ENCODE data around the gene ZMYND19. TPM values are rescaled to one million over a fixed set of nuclear protein-coding genes. Genes with fewer than 3 reads are reported as not detected.

Gene ZMYND19
- total and polyA plus RNA-seq, 2 donors (not counting 3 experiments of a cell fraction or from before 2014, with no cell fraction given): 22.8 to 32.6 TPM

DNA sequence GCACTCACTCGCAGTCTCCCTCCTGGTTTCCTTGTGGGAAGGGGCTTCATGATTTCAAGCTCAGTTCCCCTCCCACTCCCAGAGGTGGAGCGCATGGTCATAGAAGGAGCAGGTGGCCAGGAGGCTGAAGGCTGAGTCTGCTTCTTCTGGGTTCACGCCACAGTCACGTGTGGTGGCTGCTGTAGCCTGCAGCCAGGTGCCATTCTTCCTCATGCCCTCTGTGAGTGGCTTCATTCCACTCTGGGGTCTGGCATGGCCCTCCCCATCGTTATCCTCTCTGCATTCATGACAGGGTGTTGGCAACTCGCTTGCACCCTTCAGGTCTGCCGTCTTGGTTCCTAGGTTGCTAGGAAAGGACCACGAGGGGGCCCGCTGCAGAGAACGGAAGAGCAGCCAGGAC, 35.1 kb downstream of the ZMYND19 start:
- H3K9ac ChIP-seq (replicated peaks; ENCODE audit: extremely low read depth, insufficient read depth, low read length): no peak overlapping the region
- DNase-seq (ENCODE audit: low read depth, low spot score) (no peak), FAIRE-seq (no peak)
- H3K4me1 ChIP-seq (ENCODE audit: control insufficient read depth, extremely low read depth, insufficient read depth, low read length): peaks cover 9% of the 10 kb centered on the region
- H3K4me2 ChIP-seq (ENCODE audit: insufficient read depth, low read length): no peak overlapping the region
- intact Hi-C loops (cut with micrococcal nuclease) (no loop called here), dilution Hi-C loops (cut with MboI; ENCODE audit: extremely low pct_ligation_motif_present, low sequenced_read_pairs) (no loop called here)
- TSS peak; percentile 19 for BruUV-seq (replicated peaks)
- H4K20me1 ChIP-seq (replicated peaks; ENCODE audit: control insufficient read depth, extremely low read depth, insufficient read depth, low read length): no peaks in the 10 kb centered on the region
- no peak overlapping the region for H3K27ac ChIP-seq (ENCODE audit: insufficient read depth, low read depth, low read length)
- no peaks in the 10 kb centered on the region for H3K9me1 ChIP-seq (replicated peaks; ENCODE audit: control insufficient read depth, extremely low read depth, insufficient read depth, low read length)
- no peak overlapping the region for H3K4me3 ChIP-seq (replicated peaks in 1 of 3; ENCODE audit: insufficient read depth in 1 of 3, low read depth in 1 of 3, low read length in 3 of 3)
- H3K27me3 ChIP-seq (ENCODE audit: control insufficient read depth in 2 of 2, insufficient read depth in 2 of 2, low read length in 2 of 2): no peaks in the 10 kb centered on the region
- no peaks in the 10 kb centered on the region for H3K9me3 ChIP-seq (replicated peaks; ENCODE audit: control insufficient read depth, insufficient read depth, low read length)
- H3K79me2 ChIP-seq (ENCODE audit: control insufficient read depth, insufficient read depth, low read length): peaks cover 8% of the 10 kb centered on the region
- peaks cover 8 to 18% of the 10 kb centered on the region in 2 experiments for H3K36me3 ChIP-seq (ENCODE audit: control insufficient read depth in 2 of 2, extremely low read depth in 1 of 2, insufficient read depth in 2 of 2, low read length in 2 of 2)
- ChIA-PET POLR2A (no interaction called here), CTCF (no interaction called here)
- no peak overlapping the region for H2AFZ ChIP-seq (ENCODE audit: low read depth, low read length)
- no peak for TF ChIP-seq GATA2 (IDR thresholded peaks at IDR 0.05; ENCODE audit: insufficient read depth, insufficient read length, low read depth, low read length)
- TF ChIP-seq JUN (IDR thresholded peaks at IDR 0.05; ENCODE audit: borderline replicate concordance, insufficient read depth, insufficient read length, low read depth): no peak
- no peak for TF ChIP-seq FOS (IDR thresholded peaks at IDR 0.05; ENCODE audit: borderline replicate concordance, insufficient read depth, low read length)
- TF ChIP-seq, protein P1, sequence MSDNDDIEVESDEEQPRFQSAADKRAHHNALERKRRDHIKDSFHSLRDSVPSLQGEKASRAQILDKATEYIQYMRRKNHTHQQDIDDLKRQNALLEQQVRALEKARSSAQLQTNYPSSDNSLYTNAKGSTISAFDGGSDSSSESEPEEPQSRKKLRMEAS (IDR thresholded peaks at IDR 0.05; ENCODE audit: insufficient read depth, insufficient read length): no peak
- TF ChIP-seq POLR2A (IDR thresholded peaks at IDR 0.05; ENCODE audit: low read depth, low read length): no peak
- TF ChIP-seq EZH2 (IDR thresholded peaks at IDR 0.05; ENCODE audit: borderline replicate concordance, low read depth, low read length, severe bottlenecking): no peak
- no peak for TF ChIP-seq MYC (IDR thresholded peaks at IDR 0.05; ENCODE audit: low read depth, low read length)
- TF ChIP-seq, protein P2, sequence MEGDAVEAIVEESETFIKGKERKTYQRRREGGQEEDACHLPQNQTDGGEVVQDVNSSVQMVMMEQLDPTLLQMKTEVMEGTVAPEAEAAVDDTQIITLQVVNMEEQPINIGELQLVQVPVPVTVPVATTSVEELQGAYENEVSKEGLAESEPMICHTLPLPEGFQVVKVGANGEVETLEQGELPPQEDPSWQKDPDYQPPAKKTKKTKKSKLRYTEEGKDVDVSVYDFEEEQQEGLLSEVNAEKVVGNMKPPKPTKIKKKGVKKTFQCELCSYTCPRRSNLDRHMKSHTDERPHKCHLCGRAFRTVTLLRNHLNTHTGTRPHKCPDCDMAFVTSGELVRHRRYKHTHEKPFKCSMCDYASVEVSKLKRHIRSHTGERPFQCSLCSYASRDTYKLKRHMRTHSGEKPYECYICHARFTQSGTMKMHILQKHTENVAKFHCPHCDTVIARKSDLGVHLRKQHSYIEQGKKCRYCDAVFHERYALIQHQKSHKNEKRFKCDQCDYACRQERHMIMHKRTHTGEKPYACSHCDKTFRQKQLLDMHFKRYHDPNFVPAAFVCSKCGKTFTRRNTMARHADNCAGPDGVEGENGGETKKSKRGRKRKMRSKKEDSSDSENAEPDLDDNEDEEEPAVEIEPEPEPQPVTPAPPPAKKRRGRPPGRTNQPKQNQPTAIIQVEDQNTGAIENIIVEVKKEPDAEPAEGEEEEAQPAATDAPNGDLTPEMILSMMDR (IDR thresholded peaks at IDR 0.05; ENCODE audit: extremely low read depth in 1 of 2, insufficient read depth in 1 of 2, low read depth in 1 of 2, low read length in 2 of 2): no peak
- TF ChIP-seq POLR2AphosphoS5 (IDR thresholded peaks at IDR 0.05; ENCODE audit: insufficient read depth, low read depth, low read length): no peak
